GM18873 (cell line): ENCODE results near the gene ASMTL.
"Not testable (repeated sequence)": the region's sequence is repeated elsewhere in the genome, so short reads cannot be mapped to it uniquely, and the experiment has no call there.

Experiments used
- ATAC-seq: cut with Tn5 transposase; IDR thresholded peaks from one replicate; pipeline ENCODE4 v1.9.1; 2021; ENCODE audit warnings: mild to moderate bottlenecking, moderate library complexity, moderate number of reproducible peaks; ENCODE audit not compliant: unreplicated experiment, low FRiP score

Gene ASMTL

DNA sequence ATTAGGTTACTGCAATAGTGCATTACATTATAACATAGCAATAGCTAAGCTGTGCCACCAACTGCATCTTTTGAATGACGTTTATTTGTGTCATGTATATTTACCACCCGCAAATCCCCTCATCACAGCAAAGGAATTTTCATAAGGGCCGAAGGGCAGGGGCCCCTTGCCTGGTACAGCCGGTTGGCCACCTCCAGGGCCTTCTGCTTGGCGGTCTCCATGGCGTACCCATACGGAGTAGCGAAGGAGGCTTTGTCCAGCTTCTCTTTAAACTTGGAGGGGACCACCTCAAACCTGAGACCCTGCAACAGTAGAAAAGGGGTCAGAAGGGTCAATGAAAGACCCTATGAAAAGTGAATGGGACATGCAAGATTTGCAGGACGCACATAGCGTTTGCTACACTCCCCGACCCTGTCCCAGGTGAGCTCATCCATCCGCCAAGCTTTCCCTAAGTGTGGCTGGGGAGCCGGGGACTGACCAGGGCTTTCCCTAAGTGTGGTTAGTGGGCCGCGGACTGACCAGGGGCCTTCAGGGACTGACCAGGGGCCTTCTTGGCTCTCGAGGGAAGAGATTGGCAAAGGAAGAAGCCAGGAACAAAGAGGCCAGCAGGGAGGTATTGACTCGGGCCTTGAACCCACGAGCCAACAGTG, 10.6 kb downstream of the ASMTL start:
- no peak for ATAC-seq

DNA sequence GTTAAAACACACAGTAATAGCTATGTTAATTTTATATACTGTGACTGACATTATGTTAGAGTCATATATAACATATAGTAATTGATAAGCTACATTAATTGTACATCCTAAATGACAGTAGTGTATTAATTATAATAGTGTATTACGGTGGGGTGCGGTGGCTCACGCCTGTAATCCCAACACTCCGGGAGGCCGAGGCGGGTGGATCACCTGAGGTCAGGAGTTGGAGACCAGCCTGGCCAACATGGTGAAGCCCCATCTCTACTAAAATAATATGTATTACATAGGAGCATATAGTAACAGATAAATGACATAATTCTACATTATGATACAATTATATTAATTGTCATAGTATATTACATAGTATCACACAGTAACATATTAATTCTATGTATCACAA, 12.2 kb downstream of the ASMTL start:
- no peak for ATAC-seq

DNA sequence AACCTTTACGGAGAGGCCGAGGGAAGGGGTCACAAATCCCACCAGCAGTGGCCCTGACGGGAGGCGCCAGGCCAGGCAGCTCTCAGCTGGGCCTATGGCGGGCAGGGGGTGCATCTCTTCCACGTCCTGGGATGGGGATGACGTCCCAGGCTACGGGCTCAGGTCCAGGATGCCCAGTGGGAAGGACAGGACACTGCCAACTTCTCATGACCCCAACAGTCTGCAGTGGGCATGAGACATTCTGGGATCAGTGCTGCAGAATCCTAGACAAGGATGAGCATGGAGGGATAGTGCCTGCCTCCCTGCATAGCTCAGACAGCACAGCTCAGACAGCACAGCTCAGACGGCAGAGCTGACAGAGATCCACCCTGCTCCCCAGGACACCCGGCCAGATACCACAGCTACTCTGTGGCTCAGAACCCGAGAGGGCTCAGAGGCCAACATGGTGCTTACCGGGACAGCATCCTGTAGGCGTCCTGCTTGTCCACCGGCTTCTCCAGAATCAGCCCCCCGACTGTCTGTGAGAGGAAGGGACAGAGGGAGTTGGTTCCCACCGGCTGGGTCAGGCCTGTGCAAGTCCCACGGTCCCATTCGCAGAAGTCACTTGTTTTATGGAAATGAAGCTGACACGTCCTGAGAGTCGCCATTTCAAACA, 17.3 kb downstream of the ASMTL start:
- no peak for ATAC-seq

DNA sequence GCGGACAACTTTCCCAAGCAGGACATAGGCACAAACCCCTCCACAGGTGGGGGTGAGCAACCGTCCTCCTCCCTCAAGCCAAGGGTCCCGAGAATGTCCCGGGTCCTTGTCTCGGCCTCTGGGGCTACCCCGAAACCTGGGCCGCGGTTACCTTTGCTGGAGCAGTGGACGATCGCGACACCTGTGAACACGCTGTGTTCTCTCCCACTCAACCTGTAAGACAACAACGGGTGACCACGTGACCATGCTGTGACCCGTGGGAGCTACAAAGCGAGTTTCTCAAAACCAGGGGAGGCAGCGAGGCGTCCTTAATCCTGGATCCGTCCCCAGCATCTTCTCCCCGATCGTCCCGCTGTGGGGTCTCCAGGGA, 17.9 kb downstream of the ASMTL start:
- no peak for ATAC-seq

DNA sequence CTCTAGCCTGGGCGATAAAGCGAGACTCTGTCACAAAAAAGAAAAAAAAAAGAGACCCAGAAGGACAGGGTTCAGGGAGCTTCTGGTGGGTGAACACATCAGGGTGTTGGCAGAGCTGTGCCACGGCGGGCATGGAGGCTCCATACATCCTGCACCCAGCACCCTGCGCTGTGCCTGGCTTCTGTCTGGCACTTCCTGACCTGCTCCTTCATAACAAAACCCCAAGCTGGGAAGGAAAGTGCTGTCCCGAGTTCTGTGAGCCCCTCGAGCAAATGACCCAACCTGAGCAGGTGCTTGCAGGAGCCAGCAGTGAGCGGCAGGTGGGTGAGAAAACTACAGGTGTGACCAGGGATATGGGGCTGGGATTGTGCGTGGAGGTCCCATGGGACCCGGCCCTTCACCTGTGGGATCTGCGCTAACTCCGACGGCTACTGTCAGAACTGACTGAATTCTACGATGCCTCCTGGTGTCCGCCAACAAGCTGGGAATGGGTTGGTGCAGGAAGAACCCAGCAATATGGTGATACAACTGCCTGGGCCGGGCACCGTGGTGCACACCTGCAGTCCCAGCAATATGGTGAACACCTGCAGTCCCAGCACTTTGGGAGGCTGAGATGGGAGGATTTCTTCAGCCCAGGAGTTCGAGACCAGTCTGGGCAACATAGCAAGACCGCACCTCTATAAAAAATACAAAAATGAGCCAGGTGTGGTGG, 18.9 kb downstream of the ASMTL start:
- ATAC-seq, result no peak

DNA sequence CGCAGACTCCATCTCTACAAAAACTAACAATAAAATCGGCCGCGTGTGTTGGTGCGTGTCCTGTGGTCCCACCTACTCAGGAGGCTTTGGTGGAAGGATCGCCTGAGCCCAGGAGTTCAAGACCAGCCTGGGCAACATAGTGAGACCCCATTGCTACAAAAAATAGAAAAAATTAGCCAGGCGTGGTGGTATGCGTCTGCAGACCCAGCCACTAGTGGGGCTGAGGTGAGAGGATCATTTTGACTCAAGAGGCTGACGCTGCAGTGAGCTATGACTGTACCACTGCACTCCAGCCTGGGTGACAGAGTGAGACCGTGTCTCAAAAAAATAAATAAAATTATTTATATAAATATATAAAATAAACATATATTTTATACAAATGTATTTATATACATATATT, 22.3 kb downstream of the ASMTL start:
- ATAC-seq, result no peak

DNA sequence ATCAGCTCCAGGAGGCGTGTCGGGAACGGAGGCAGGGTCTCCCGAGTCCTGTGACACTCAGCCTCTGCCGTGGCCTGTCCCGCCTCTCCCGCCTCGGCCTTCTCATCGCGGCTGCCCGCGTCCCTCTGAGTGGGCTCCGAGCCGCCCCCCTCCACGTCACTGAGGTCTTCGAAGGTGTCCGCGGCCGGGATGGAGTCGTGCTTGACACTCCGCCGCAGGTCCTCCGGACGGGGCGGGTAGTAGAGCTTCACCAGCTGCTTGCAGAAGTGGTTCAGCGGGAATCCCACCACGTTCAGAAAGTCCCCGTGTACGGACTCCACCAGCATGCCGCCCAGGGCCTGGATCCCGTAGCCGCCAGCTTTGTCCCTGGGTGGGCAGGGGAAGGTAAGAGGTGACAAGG, 25.0 kb downstream of the ASMTL start:
- no peak for ATAC-seq

DNA sequence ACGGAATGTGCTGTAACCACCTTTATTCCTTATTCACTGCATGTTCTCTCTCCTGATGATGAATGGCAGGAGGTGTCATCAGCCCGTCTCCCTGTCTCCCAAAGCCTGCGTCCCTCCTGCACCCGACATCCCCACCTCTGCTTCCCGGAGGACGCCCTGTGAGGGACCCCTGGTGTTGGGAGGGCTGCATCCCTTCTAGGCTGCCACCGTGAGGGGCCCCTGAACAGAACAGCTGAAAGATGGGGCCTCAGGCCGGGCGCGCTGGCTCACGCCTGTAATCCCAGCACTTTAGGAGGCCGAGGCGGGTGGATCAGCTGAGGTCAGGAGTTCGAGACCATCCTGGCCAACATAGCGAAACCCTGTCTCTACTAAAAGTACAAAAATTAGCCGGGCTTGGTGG, 26.4 kb downstream of the ASMTL start:
- ATAC-seq, result not testable (repeated sequence)

DNA sequence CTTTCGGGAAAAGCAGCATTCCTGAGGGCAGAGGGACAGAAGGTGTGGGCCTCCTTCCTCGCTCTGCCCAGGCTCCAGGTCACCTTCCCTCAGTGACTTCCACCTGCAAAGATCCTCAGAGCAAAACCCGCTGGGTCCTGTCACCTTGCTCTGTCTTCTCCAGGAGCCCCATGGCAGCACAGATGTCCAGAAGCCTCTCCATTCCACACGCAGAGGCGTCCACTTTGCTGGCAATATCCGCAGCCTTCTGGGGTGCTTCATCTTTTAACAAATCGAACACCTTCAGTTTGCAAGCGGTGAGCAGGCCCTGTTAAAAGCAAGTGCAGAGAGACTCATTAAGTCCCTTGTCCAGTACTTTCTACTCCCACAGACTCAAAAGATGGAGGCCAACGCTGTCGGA, 27.3 kb downstream of the ASMTL start:
- ATAC-seq, result no peak

DNA sequence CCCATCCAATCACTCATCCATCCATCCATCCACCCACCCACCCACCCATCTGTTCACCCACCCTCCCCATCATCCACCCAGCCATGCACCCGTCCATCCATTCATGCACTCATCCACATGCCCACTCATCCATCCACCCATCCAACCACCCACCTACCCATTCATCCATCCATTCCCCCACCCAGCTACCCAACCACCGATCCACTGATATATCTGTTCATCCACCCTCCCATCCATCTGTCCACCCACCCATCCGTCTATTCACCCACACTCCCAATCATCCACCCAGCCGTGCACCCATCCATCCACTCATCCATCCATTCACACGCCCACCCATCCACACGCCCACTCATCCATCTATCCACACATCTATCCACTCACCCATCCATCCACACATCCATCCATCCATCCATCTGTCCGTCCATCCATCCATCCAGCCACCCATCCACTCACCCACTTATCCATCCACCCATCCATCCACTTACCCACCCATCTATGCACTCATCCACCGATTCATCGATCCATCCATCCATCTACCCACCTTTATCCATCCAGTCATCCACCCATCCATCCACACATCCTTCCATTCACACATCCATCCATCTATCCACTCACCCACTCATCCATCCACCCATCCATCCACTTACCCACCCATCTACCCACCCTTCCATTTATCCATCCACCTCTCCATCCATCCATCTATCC, 28.4 kb downstream of the ASMTL start:
- no peak for ATAC-seq

DNA sequence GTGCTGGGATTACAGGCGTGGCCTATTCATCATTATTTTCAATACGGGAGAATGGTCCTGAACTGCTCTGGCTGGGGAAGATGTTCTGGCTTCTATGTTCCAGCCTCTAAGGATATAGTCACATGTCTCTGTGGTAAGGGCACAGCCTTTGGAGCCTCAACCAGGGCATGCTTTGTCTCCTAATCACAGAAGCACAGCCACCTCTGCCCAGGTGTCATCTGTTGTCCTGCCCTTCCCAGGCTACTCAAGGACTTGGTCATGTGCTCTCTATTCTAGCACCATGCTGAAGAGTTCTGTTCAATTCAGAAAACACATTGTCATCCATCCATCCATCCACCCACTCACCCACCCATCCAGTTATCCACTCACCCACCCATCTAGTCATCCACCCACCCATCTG, 29.5 kb downstream of the ASMTL start:
- no peak for ATAC-seq

DNA sequence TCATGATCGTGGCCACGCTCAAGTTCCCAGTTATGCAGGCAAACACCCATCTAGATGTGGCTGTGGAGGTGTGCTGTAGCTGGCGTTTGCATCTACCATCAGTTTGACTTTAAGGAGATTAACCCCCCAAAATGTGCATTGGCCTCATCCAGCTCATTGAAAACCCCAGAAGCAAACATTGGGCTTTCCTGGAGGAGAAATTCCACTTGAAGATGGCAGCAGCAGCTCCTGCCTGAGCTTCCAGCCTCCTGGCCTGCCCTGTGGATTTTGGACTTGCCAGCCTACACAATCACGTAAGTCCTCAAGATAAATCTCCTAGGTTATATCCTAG, 30.6 kb downstream of the ASMTL start:
- no peak for ATAC-seq

DNA sequence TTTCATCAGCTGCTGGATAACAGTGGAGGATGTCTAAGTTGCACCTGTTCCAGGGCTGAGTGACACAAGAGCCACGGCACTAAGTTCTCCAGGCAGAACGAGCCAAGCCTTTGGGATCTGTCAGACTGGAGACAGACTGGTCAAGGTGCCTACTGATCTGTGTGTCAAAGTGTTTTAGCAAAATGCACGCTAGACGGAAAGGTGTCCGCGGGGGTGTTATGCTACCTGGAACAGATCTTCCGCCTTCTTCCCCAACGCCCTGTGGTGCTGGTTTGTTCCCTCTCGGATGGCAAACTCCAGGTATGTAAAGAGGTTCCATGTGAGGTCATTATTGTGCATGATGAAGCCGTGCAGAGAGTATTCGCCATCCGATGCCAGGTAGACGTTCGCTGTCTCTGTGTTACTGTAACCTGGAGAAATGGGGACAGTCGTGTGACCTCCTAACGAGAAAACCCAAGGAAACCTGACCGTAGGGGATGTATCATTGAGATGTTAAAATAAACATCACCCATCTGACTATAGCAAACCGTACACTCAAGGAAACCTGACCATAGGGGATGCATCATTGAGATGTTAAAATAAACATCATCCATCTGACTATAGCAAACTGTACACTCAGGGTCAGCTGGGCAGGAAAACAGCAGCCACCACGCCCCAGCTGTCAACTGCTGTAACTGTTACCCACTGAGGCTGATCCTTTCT, 31.1 kb downstream of the ASMTL start:
- ATAC-seq, result no peak

DNA sequence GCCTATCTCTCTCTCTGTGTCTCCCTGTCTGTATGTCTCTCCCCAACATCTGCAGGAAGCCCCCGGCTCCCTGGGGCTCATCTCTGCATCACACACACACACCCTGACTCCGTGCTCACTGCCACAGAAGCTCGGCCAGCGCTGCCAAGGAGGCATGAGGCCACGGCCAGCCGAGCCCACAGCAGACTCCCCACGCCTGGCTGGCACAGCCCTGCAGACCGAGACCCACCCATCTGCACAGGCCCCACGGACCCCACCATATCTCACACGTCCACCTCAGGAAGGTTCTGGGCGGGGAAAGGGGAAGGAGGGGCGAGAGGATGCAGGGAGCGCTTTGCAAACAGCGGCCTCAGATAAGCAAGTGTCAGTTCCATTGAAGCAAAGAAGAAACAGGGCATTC, 32.3 kb downstream of the ASMTL start:
- no peak for ATAC-seq

DNA sequence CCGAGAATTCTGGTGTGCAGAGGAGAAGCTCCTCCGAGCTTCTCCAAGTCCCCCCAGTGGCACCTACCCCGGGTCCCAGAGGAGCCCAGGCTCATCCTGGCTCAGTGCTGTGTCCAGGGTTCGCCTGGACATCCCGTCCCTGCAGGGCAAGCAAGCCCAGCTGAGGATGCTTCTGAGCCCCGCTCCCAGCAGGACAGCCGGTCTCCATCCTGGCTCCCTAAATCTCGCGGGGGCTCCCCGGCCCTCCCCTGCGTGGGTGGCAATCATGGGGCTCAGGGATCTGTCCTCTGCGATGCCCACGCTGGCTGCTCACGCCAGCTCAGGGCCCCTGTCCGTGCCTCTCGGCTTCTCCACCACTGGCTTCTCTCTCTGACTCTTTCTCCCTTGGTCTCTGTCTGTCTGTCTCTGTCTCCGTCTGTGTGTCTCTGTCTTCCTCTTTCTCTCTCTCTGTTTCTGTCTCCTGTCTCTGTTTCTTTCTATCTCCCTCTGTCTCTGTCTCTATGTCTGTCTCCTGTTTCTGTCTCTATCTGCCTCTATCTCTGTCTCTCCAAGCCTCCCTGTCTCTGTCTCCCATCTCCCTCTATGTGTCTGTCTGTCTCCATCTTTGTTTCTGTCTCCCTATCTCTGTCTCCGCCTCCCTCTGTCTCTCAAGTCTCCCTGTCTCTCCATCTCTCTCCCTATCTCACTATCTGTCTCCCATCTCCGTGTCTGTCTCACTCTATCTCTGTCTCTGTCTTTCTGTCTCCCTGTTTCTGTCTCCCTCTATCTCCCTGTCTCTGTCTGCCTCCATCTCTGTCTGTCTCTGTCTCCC, 33.0 kb downstream of the ASMTL start:
- ATAC-seq, result no peak

DNA sequence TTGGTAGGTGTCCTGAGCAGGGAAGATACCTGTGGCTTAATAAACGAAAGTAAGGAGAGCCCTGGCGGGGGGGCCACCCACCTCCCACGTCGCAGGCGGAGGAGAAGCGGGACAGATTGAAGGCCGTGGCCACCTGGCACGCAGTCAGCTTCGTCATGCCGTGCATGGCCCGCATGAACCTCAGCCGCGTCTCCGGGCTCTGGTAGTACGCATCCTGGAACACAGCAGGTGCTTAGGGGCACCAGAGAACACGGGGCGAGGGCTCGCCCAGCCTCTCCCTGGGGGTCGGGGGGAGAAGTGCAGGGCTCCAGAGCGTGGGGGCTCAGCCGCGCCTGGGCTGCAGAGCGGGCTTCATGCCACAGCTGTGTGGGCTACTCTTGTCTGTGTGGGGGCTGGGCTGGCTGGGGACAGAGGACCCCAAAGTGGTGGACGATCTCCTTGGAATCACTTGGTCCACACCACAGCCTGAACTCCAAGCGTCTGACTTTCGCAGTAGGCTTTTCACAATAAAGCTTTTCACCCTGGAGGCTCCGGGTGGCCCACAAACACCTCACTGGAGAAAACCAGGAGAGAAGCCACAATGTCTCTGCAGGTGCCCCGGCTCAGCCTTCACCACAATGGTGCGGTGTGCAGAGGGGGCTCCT, 33.7 kb downstream of the ASMTL start:
- no peak for ATAC-seq

DNA sequence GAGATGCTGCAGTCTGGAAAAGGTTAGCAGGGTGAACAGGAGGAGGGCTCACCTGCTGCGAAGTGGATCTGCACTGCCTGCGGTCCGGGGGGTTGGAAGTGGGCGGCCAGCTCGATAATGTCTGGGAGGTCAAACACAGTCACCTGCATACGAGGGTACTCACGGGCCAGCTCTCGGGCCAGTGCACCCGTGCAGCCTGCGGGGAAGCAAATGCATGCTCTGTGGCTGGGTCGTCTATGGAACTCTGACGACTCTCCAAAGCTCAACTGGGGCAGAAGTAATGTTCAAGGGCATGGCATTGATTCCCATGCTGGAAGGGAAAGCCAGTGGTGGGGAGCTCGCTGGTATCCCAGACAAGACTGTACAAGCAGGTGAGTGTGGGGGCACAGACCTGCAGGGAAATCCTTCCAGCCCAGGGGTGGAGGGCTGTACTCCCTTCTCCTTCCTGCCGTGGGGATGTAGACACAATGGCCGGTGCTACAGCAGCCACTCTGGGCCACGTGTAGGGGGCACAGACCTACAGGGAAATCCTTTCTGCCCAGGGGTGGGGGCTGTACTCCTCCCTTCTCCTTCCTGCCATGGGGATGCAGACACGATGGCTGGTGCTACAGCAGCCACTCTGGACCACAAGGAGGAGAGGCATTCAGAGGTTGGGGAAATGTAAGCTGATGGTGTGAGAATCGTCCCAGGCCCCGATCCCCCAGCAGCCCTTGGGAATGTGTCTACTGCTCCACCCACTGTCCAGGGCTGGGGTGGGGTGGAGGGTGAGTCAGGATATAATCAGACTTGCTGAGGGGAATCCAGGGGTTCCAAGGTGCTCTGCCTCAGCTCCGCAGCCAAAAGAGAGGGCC, 34.6 kb downstream of the ASMTL start:
- ATAC-seq, result no peak

DNA sequence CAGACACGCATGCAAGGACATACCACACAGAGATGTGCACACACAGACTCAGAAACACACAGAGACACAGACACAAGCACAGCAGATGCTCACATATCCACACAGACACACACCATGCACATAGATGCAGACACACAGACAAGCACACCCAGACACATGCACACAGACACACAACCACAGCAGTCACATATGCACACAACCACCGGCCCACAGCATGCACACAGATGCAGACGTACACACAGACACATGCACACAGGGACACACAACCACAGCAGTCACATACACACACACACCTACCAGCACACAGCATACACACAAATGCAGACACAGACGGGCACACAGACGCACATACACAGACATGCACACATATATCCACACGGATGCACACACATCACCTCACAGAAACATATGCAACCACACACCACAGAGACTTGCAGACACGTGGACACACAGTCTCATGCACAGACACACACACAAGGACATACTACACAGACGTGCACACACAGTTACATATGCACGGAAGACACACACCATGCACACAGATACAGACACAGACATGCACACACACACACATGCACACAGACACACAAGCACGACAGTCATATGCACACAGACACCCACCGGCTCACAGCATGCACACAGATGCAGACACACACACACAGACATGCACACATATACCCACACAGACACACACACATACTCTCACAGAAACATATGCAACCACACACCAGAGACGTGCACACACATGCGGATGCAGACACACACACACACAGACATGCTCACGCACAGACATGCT, 35.5 kb downstream of the ASMTL start:
- ATAC-seq, result no peak
